H1 (cell line): ENCODE data around the gene C1QL3. TPM values are rescaled to one million over a fixed set of nuclear protein-coding genes. Genes with fewer than 3 reads are reported as not detected.
A peak's percentile ranks its signal among the peaks of the same experiment; 100 is the strongest.

Experiments used
- CTBP2 ChIP-seq: IDR thresholded peaks from 2 replicates; pipeline ENCODE4 v1.7.0; 2011; ENCODE audit warnings: borderline replicate concordance, mild to moderate bottlenecking, moderate library complexity, mixed read lengths, low read length; ENCODE audit not compliant: insufficient read depth, insufficient read length
- KDM4A ChIP-seq: IDR thresholded peaks from one replicate; pipeline ENCODE4 v1.7.1; 2012; ENCODE audit warnings: low read depth, mild to moderate bottlenecking, moderate library complexity, low read length, inconsistent platforms; ENCODE audit not compliant: severe bottlenecking
- MAX ChIP-seq: IDR thresholded peaks from 2 replicates; pipeline ENCODE4 v1.6.1; 2012; ENCODE audit warnings: inconsistent platforms
- PHF8 ChIP-seq: fragments of 200-600 bp; sonication (generic); conservative IDR thresholded peaks from 2 replicates; pipeline ENCODE4 v1.7.1; 2012; ENCODE audit warnings: low read depth, mild to moderate bottlenecking, inconsistent platforms, low read length, moderate library complexity
- POLR2AphosphoS5 ChIP-seq: IDR thresholded peaks from 2 replicates; pipeline ENCODE4 v1.6.1; 2011; ENCODE audit warnings: low read depth, low read length
- RNF2 ChIP-seq: fragments of 200-900, 300-1000 bp; sonication (generic); IDR thresholded peaks from 2 replicates; pipeline ENCODE4 v1.7.1; 2016; ENCODE audit warnings: borderline replicate concordance, low read depth, mild to moderate bottlenecking, antibody characterized with exemption, low read length; ENCODE audit not compliant: poor library complexity, severe bottlenecking; ENCODE audit errors: missing control alignments
- SAP30 ChIP-seq: fragments of 300-600 bp; sonication (generic); IDR thresholded peaks from 2 replicates; pipeline ENCODE4 v1.7.1; 2012; ENCODE audit warnings: low read length, moderate library complexity, mild to moderate bottlenecking, inconsistent platforms; ENCODE audit not compliant: insufficient read depth, insufficient replicate concordance
- SRF ChIP-seq: IDR thresholded peaks from 2 replicates; pipeline ENCODE4 v1.6.1; 2011; ENCODE audit warnings: mild to moderate bottlenecking, low read depth, low read length, moderate library complexity
- polyA plus RNA-seq, 7 experiments: library from polyadenylated mRNA; depleted of rRNA in 3 of 7; stranded (reverse) in 5 of 7; unstranded in 2 of 7; fragments of >200 nt in 5 of 7; fragments of 200-250 nt in 2 of 7; gene quantifications; 1 replicate in 5 of 7; 2 replicates in 1 of 7; 4 replicates in 1 of 7; pipeline versions ENCODE4 v1.2.1 to v1.2.3, GENCODE V29; 2011 to 2013; ENCODE audit warnings: missing spikeins in 2 of 7, mixed read lengths in 2 of 7
- total RNA-seq: library from RNA; stranded (reverse); fragmentation: NEBNext Ultra II Directional; extraction: Animal tissue kit (Norgen Biotek cat#: 25700); gene quantifications from 2 replicates; pipeline ENCODE4 v1.2.1, GENCODE V29; 2021

The C1QL3 gene
- total and polyA plus RNA-seq, 2 of the 8 experiments (the other 6 are each of a cell fraction or from before 2014, with no cell fraction given): 1.0 to 1.8 TPM

- TF ChIP-seq PHF8: 0 out of 2 replicates have a peak, but pooled peaks have one; percentile 3
- no peak for TF ChIP-seq POLR2AphosphoS5
- TF ChIP-seq CTBP2: no peak
- peak; percentile 72; the same call in 1 of the 2 replicates for TF ChIP-seq MAX
- no peak for TF ChIP-seq KDM4A
- no peak for TF ChIP-seq SRF
- no peak for TF ChIP-seq SAP30
- peak; percentile 57 for TF ChIP-seq RNF2
- TF ChIP-seq, all 59 proteins: peak for 6
Measured at GRCh38 chr10:16521311-16522016, at the start of gene C1QL3 (continued).
